ENCODE data around the gene IQCC.

The IQCC gene

GRCh38 chr1:32231843-32232432 lies 26.5 kb downstream of the IQCC start:
- Histone ChIP-seq H2BK5ac (ENCODE audit: low read depth, low read length, poor library complexity) (no peak overlapping the region), H3K18ac (ENCODE audit: low read length) (no peak overlapping the region), H3K4me1 (ENCODE audit: control insufficient read depth in 1 of 2, insufficient read depth in 2 of 2, low read length in 2 of 2) (peaks cover 0 to 3% of the 10 kb centered on the region in 2 experiments), H2BK12ac (ENCODE audit: low read length) (no peak overlapping the region), H4K91ac (ENCODE audit: low read depth, low read length) (no peak overlapping the region), H2AFZ (ENCODE audit: insufficient read depth, low read length, poor library complexity) (no peak overlapping the region), H3K9ac (ENCODE audit: low read length) (no peak overlapping the region), H3K14ac (ENCODE audit: low read length) (no peak overlapping the region), H3K36me3 (ENCODE audit: control insufficient read depth in 1 of 2, insufficient read depth in 2 of 2, low read length in 2 of 2) (peaks cover 25 to 46% of the 10 kb centered on the region in 2 experiments), H3K4ac (ENCODE audit: low read depth, low read length) (no peak overlapping the region), H3K27me3 (ENCODE audit: insufficient read depth, low read length) (no peaks in the 10 kb centered on the region), H2AK5ac (ENCODE audit: low read length) (no peak overlapping the region), H3K79me2 (ENCODE audit: control insufficient read depth, insufficient read depth, low read length, poor library complexity) (no peaks in the 10 kb centered on the region), H3K9me3 (ENCODE audit: insufficient read depth, low read depth, low read length) (no peaks in the 10 kb centered on the region), H3K23ac (ENCODE audit: low read length) (no peak overlapping the region), H3K4me3 (ENCODE audit: low read depth, low read length) (no peak overlapping the region), H3K4me2 (ENCODE audit: low read length) (no peak overlapping the region), H4K8ac (ENCODE audit: low read depth, low read length) (no peak overlapping the region), H3K27ac (ENCODE audit: low read depth, low read length) (no peak overlapping the region), H3K79me1 (ENCODE audit: low read length) (no peaks in the 10 kb centered on the region), H2BK120ac (ENCODE audit: insufficient read depth, low read length, poor library complexity) (no peak overlapping the region), H4K12ac (ENCODE audit: low read depth, low read length) (no peak overlapping the region)
- WGBS (ENCODE audit: extremely low coverage, insufficient coverage, insufficient read length): no CpG with 5 or more reads among the region's 5 CpGs
- no peak for DNase-seq

- Histone ChIP-seq H2BK120ac (ENCODE audit: insufficient read depth, low read length, poor library complexity) (no peak overlapping the region), H3K79me1 (ENCODE audit: low read length) (no peaks in the 10 kb centered on the region), H2AFZ (ENCODE audit: insufficient read depth, low read length, poor library complexity) (no peak overlapping the region), H3K23ac (ENCODE audit: low read length) (no peak overlapping the region), H2BK5ac (ENCODE audit: low read depth, low read length, poor library complexity) (no peak overlapping the region), H3K27me3 (ENCODE audit: insufficient read depth, low read length) (no peaks in the 10 kb centered on the region), H3K14ac (ENCODE audit: low read length) (no peak overlapping the region), H3K4me3 (ENCODE audit: low read depth, low read length) (no peak overlapping the region), H3K9me3 (ENCODE audit: insufficient read depth, low read depth, low read length) (no peaks in the 10 kb centered on the region), H3K79me2 (ENCODE audit: control insufficient read depth, insufficient read depth, low read length, poor library complexity) (no peaks in the 10 kb centered on the region), H4K91ac (ENCODE audit: low read depth, low read length) (no peak overlapping the region), H2AK5ac (ENCODE audit: low read length) (no peak overlapping the region), H4K12ac (ENCODE audit: low read depth, low read length) (no peak overlapping the region), H3K18ac (ENCODE audit: low read length) (no peak overlapping the region), H3K36me3 (ENCODE audit: control insufficient read depth in 1 of 2, insufficient read depth in 2 of 2, low read length in 2 of 2) (peaks cover 20 to 40% of the 10 kb centered on the region in 2 experiments), H3K4ac (ENCODE audit: low read depth, low read length) (no peak overlapping the region), H3K9ac (ENCODE audit: low read length) (no peak overlapping the region), H3K4me1 (ENCODE audit: control insufficient read depth in 1 of 2, insufficient read depth in 2 of 2, low read length in 2 of 2) (peaks cover 0 to 3% of the 10 kb centered on the region in 2 experiments), H4K8ac (ENCODE audit: low read depth, low read length) (no peak overlapping the region), H3K4me2 (ENCODE audit: low read length) (no peak overlapping the region), H3K27ac (ENCODE audit: low read depth, low read length) (no peak overlapping the region), H2BK12ac (ENCODE audit: low read length) (no peak overlapping the region)
- no peak for DNase-seq
- WGBS (ENCODE audit: extremely low coverage, insufficient coverage, insufficient read length): no CpG with 5 or more reads among the region's 8 CpGs
These were observed 27.3 kb downstream of the IQCC start for GRCh38 chr1:32232558-32233304.

- Histone ChIP-seq H2AK5ac (ENCODE audit: low read length) (no peak overlapping the region), H2BK12ac (ENCODE audit: low read length) (no peak overlapping the region), H3K18ac (ENCODE audit: low read length) (no peak overlapping the region), H2BK120ac (ENCODE audit: insufficient read depth, low read length, poor library complexity) (no peak overlapping the region), H3K79me1 (ENCODE audit: low read length) (no peaks in the 10 kb centered on the region), H3K4me2 (ENCODE audit: low read length) (no peak overlapping the region), H3K27ac (ENCODE audit: low read depth, low read length) (no peak overlapping the region), H4K91ac (ENCODE audit: low read depth, low read length) (no peak overlapping the region), H2AFZ (ENCODE audit: insufficient read depth, low read length, poor library complexity) (no peak overlapping the region), H3K4me1 (ENCODE audit: control insufficient read depth in 1 of 2, insufficient read depth in 2 of 2, low read length in 2 of 2) (peaks cover 0 to 3% of the 10 kb centered on the region in 2 experiments), H3K23ac (ENCODE audit: low read length) (no peak overlapping the region), H4K12ac (ENCODE audit: low read depth, low read length) (no peak overlapping the region), H4K8ac (ENCODE audit: low read depth, low read length) (no peak overlapping the region), H3K4me3 (ENCODE audit: low read depth, low read length) (peak overlapping the region; percentile 19), H3K36me3 (ENCODE audit: control insufficient read depth in 1 of 2, insufficient read depth in 2 of 2, low read length in 2 of 2) (peaks cover 9 to 22% of the 10 kb centered on the region in 2 experiments), H3K14ac (ENCODE audit: low read length) (no peak overlapping the region), H3K27me3 (ENCODE audit: insufficient read depth, low read length) (no peaks in the 10 kb centered on the region), H3K79me2 (ENCODE audit: control insufficient read depth, insufficient read depth, low read length, poor library complexity) (no peaks in the 10 kb centered on the region), H3K9me3 (ENCODE audit: insufficient read depth, low read depth, low read length) (no peaks in the 10 kb centered on the region), H2BK5ac (ENCODE audit: low read depth, low read length, poor library complexity) (no peak overlapping the region), H3K4ac (ENCODE audit: low read depth, low read length) (no peak overlapping the region), H3K9ac (ENCODE audit: low read length) (no peak overlapping the region)
- no peak for DNase-seq
- WGBS (ENCODE audit: extremely low coverage, insufficient coverage, insufficient read length): no CpG with 5 or more reads among the region's 7 CpGs
These were observed 29.3 kb downstream of the IQCC start for GRCh38 chr1:32234792-32235191.

- Histone ChIP-seq H2BK12ac (ENCODE audit: low read length) (no peak overlapping the region), H3K79me1 (ENCODE audit: low read length) (no peaks in the 10 kb centered on the region), H2BK5ac (ENCODE audit: low read depth, low read length, poor library complexity) (no peak overlapping the region), H3K9ac (ENCODE audit: low read length) (no peak overlapping the region), H3K79me2 (ENCODE audit: control insufficient read depth, insufficient read depth, low read length, poor library complexity) (no peaks in the 10 kb centered on the region), H2AFZ (ENCODE audit: insufficient read depth, low read length, poor library complexity) (no peak overlapping the region), H3K4ac (ENCODE audit: low read depth, low read length) (no peak overlapping the region), H3K36me3 (ENCODE audit: control insufficient read depth in 1 of 2, insufficient read depth in 2 of 2, low read length in 2 of 2) (peaks cover 0 to 2% of the 10 kb centered on the region in 2 experiments), H3K23ac (ENCODE audit: low read length) (no peak overlapping the region), H3K4me2 (ENCODE audit: low read length) (peak overlapping the region; percentile 99), H3K4me3 (ENCODE audit: low read depth, low read length) (no peak overlapping the region), H3K4me1 (ENCODE audit: control insufficient read depth in 1 of 2, insufficient read depth in 2 of 2, low read length in 2 of 2) (peaks cover 2 to 18% of the 10 kb centered on the region in 2 experiments), H3K14ac (ENCODE audit: low read length) (no peak overlapping the region), H3K27me3 (ENCODE audit: insufficient read depth, low read length) (no peaks in the 10 kb centered on the region), H3K18ac (ENCODE audit: low read length) (no peak overlapping the region), H2BK120ac (ENCODE audit: insufficient read depth, low read length, poor library complexity) (no peak overlapping the region), H4K12ac (ENCODE audit: low read depth, low read length) (no peak overlapping the region), H4K91ac (ENCODE audit: low read depth, low read length) (no peak overlapping the region), H4K8ac (ENCODE audit: low read depth, low read length) (no peak overlapping the region), H3K27ac (ENCODE audit: low read depth, low read length) (no peak overlapping the region), H2AK5ac (ENCODE audit: low read length) (no peak overlapping the region), H3K9me3 (ENCODE audit: insufficient read depth, low read depth, low read length) (no peaks in the 10 kb centered on the region)
- DNase-seq: no peak
- no CpG with 5 or more reads among the region's 4 CpGs for WGBS (ENCODE audit: extremely low coverage, insufficient coverage, insufficient read length)
These were observed 33.9 kb downstream of the IQCC start for GRCh38 chr1:32239337-32239736.
